CD4-positive, alpha-beta T cell treated with Interleukin-15 for 4 hours (primary cell): ENCODE data around the gene GATB.

ENCODE experiments used
- DNase-seq: peaks from one replicate; pipeline ENCODE4 v3.0.0-alpha.2; 2020; ENCODE audit warnings: low spot score

Gene GATB

GRCh38 chr4:151673908-151674520, 86.8 kb downstream of the GATB start:
- DNase-seq, result no peak

GRCh38 chr4:151672996-151673395, 87.8 kb downstream of the GATB start:
- no peak for DNase-seq

DNA sequence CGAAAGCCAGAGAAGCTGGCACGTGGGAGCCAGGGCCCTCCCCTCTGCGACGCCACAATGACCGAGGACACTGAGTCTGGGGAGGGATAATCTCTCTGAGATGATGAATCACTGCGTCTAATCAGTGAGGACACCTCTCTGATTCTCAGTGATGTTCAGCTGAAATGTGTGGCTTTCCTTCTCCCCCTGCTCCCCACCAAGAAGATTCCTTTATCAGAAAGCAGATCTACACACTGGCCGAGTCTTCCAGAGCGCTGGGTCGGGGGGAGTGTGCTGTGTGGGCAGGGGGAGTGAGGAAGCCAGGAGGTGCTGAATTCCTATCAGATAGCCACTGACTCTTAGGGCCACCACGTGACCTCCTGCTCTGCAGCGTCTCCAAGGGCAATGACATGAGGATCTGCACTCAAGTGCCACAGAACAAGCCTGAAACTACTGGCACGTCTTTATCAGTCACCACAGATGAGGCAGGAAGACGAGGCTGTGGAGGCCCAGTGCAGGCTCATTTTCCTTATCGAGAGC, 89.2 kb downstream of the GATB start:
- no peak for DNase-seq

- DNase-seq, result no peak
Measured at GRCh38 chr4:151670843-151671242, 90.0 kb downstream of the GATB start.

DNA sequence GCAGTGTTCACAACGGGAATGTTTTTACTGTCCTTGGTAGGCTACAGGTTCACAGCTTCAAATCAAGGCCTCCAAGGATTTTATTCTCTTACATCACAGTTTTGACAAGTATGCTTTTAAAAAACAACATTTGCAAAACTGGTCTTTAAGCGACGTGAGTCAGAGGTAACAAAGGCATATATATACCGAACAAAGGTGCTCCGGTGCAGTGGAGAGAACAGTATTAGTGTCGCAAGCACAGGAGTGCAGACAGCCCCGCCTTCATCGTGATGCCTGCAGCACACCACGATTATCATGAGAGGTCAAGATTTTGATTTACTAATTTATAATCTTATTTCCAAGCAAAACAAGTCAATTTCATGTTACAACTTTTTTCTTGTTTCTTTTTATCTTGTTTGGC, 90.8 kb downstream of the GATB start:
- DNase-seq, result no peak

GRCh38 chr4:151668689-151669402, 92.0 kb downstream of the GATB start:
- DNase-seq, result no peak

DNA sequence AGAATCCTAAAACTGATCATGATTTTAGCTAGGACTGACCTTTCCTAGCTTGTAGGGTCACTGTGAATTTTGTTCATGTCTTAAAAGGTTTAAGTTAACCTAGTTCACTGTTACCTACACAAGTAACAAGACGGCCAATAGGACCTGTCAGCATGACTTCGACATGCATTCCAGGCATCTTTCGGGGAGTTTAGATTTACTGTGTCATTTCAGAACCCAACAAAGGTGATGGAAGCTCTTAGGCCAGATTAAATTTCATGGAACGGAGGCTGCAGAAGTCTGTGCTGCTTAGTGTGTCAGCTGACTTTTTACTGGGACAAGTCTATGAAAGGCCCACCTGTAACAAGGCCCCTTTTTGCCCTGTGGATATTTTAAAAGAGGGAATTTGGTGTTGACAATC, 93.1 kb downstream of the GATB start:
- no peak for DNase-seq

DNA sequence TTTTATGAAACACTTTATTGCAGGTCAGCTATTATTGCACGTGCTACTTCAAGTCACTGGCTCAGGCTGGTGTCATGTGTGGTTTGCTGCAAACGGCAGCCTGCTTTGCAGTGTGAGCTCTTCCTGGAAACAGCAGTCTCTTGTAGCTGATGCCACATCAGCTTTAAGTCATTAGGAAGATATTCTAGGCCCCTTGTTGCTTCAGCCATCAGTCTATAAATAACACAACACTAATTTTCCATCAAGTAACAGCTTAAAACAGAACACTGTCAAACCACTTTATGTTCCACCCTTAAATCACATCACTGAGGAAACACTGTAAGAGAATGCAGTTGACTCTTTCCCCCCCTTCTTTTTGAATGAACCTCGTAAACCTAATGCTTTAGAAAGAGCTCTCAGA, 93.8 kb downstream of the GATB start:
- no peak for DNase-seq

- DNase-seq, result no peak
Measured at GRCh38 chr4:151666501-151666900, 94.3 kb downstream of the GATB start.

DNA sequence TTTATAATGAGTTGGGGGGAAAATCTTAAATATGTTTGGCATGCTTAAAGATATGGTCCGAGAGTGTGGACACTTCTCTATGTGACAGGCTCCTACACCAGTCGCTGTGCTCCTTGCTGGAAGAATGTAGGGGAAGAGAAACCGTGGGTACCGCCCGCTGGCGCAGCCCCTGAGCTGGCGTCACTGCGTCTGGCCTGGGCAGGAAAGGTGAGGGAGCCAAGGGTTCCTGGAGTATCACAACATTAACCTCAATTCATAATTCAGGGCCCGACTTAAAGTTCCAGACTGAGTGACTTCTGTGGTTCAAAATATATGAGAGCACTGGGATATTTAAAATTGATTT, 95.1 kb downstream of the GATB start:
- no peak for DNase-seq

DNA sequence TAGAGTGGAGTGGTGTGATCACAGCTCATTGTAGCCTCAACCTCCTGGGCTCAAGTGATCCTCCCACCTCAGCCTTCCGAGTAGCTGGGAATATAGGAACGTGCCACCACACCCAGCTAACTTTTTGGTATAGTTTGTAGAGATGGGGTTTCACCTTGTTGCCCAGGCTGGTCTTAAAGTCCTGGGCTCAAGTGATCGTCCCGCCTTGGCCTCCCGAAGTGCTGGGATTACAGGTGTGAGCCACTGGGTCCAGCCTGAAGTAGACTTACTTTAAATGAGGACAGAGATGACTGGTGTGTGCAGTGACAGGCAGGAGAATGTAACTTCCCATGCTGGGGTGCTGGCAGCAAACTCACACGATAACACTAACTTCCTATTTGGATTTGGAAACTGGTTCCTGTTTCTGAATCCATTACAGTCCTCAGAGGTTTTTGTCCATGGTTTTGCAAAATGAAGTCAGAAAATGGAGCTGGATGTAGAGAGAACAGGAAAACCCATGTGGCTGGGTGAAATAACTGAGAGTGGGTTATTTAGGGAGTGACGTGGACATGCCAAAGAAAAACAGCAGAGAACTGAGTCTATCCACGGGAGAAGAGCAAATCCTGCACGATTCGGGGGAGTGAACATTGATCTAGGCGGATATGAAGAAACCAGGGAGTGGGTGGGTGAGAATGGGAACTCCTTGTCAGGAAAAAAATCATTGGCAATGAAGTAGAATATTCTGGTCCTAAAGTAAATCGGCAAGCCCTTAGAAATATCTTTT, 95.6 kb downstream of the GATB start:
- no peak for DNase-seq

DNA sequence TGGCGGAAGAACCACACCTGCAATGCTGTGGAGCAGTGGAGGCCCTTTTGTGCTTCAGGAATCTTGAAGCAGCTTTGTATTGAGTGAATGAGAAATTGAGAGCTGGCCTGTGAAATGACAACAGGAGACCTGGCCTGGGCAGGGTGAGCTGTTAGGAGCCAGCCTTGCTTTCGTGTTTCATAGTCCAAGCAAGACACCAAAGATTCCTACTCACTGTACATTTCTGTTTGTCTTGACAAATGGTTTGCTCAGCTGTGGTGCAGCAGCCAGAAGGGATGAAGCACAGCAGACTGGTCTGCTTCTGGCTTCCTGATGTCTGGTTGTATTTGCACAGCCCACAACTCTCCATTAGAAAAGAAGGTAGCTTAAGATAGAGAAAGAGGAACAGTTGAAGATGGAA, 96.5 kb downstream of the GATB start:
- no peak for DNase-seq

GRCh38 chr4:151663109-151663508, 97.7 kb downstream of the GATB start:
- DNase-seq, result no peak

- DNase-seq, result no peak
Measured at GRCh38 chr4:151661873-151662272, 98.9 kb downstream of the GATB start.

DNA sequence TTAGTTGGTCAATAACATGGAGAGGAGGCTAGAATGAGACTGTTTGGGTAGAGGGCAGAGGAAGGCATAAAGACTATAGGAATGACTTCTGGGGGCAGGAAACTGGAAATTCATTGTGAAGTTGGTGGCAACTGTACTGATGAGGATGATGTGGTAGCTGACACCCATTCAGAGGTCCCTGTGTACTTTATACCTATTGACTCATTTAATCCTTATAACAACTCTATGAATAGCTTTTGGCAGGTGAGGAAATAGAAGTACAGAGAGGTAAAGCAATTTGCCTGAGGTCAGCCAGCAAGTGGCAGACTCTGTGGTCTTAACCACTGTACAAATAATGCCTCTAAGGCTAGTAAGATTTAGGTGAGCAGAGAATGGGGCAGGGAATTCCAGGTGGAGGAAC, 100.1 kb downstream of the GATB start:
- no peak for DNase-seq

DNA sequence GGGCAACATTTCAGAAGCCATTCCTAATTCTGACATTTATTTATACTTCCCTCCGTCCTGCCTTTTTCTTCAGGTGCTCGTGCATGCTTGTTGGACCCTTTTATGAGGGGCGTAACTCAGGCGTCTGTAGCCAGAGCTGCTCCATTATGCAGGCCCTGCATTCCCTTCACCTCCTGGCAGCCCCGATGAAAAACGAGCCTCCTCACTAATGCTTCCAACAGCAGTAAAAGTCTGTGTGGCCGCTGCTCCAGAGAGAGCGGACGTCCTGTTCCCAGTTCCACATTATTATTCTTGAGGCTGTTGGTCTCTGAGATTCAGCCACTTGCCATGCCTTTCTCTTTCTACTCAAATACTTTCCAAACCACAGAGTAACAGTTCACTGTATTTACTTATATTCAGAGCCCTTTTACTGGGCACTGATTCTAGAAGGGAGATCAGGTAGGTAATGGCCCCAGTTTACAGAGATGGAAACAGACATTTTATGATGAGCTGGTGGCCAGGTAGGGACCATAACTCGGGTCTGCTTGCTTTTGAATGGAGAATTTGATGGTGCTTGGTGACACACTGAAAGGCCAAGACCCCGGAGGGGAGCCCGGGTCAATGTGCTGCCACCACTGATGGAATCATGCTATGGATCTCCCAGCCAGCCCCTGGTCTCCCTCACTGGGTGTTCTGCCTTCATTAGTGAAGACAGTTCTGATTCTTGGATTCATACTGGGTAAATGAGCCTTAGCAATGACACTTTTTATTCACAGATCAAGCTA, 101.0 kb downstream of the GATB start:
- DNase-seq, result no peak

DNA sequence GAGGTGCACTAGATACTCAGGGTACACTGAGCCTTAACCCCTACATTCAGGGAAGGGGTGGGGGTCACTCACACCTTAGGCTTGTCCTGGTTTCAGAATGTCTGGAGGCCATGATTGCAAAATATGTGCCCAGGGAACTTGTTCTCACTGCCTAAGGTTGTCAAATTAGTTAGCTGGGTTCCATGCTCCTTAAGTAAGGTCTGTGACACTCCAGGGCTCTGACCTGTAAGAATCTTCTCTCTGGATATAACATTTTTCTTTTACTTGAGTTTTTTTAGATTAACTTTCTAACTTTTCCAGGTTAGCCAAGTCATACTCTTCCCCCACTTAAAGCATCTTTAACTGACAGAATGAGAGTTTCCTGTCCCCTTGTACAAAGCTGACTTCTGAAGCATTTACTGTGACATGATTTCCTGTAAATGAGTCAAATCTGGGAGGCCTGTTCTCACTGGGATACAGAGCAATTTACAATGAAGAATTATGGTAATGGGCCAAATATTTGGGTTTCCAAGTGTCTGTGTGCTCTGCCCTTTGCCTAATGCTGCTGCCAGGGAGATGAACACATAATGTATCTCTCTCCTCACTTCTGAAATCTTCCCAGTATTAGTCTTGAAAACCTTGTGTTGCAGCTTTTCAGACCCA, 101.7 kb downstream of the GATB start:
- DNase-seq, result no peak

- no peak for DNase-seq
Measured at GRCh38 chr4:151657896-151658295, 102.9 kb downstream of the GATB start.

- DNase-seq, result no peak
Measured at GRCh38 chr4:151656058-151656457, 104.7 kb downstream of the GATB start.

- DNase-seq, result no peak
Measured at GRCh38 chr4:151653548-151653918, 107.3 kb downstream of the GATB start.

DNA sequence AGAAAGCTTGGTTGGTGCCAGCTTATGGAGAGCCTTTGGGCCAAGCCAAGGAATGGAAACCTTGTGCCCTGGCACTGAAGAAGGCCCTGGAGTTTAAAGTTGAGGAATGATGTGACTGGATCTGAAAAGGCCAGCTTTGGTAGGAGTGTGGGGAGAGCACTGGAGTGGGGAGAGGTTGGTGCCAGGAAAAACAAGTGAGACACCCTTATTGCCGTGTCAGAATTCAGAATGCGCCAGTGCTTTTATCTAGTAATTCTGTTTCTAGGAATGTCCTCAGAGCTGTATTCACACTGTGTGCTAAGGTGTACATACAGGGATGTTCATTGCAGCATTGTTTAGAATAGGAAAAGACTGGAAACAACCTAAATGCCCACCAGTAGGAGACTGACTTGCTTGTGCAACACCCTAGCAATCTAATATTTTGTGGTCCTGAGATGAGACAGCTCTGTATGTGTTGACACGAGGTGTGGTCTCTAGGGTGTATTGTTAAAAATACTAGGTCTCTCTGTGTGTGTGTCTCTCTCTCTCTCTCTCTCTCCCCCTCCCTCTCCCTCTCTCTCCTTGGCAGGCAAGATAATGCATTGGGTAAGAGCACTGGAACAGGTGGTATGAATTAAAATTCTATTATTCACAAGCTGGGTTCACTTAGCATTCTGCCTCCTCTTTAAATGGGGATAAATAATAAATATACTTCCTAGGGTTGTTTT, 107.8 kb downstream of the GATB start:
- DNase-seq, result no peak
